A549 (cell line): Measurements from ENCODE around the gene TXNDC17. TPM values are rescaled to one million over a fixed set of nuclear protein-coding genes. Genes with fewer than 3 reads are reported as not detected.
A peak's percentile ranks its signal among the peaks of the same experiment; 100 is the strongest.

ENCODE experiments used
- ATAC-seq, 2 experiments: fragments of 200-7000 bp in 1 of 2; fragments of >200 bp in 1 of 2; cut with Nextera tagmentation in 1 of 2; cut with Tn5 transposase in 1 of 2; 3 replicates each; pipeline versions ENCODE4 v1.8.0 to v1.9.1; 2018 to 2020; ENCODE audit warnings: mild to moderate bottlenecking in 1 of 2, moderate library complexity in 1 of 2
- CTCF ChIA-PET: fragments of 300-600 bp; sonication (Branson Sonifier 250); formaldehyde crosslinking; extraction: SDS; loops from one replicate; lab custom pipeline; 2021; ENCODE audit warnings: antibody characterized with exemption, inconsistent platforms; lab: Yijun Ruan, JAX
- POLR2A ChIA-PET: fragments of 350-600 bp; formaldehyde crosslinking; extraction: SDS; loops from one replicate; lab custom pipeline; 2021; ENCODE audit warnings: antibody characterized with exemption, inconsistent platforms; lab: Yijun Ruan, JAX
- DNase-seq, 2 experiments: peaks; one replicate each; pipeline versions ENCODE4 v3.0.0 to v3.0.0-alpha.2; 2011 to 2016; ENCODE audit warnings: low read depth in 1 of 2, low spot score in 1 of 2
- FAIRE-seq: peaks from 2 replicates; lab custom pipeline; 2011; peaks lifted over from hg19 to GRCh38; lab: Jason Lieb, UNC
- H3K27ac ChIP-seq, 2 experiments: fragments of >200 bp; sonication (Bioruptor Twin); formaldehyde crosslinking; 3 replicates each; pipeline ENCODE4 v1.5.1; 2016 to 2017
- H3K4me1 ChIP-seq: fragments of >200 bp; sonication (Bioruptor Twin); formaldehyde crosslinking; 3 replicates; pipeline ENCODE4 v1.6.1; 2016
- H3K4me2 ChIP-seq: fragments of >200 bp; sonication (Bioruptor Twin); formaldehyde crosslinking; 3 replicates; pipeline ENCODE4 v1.6.1; 2016
- H3K4me3 ChIP-seq: fragments of >200 bp; sonication (Bioruptor Twin); formaldehyde crosslinking; 3 replicates; pipeline ENCODE4 v1.5.1; 2016
- H3K9me3 ChIP-seq: fragments of >200 bp; sonication (Bioruptor Twin); formaldehyde crosslinking; 3 replicates; pipeline ENCODE4 v1.6.1; 2016
- CBX2 ChIP-seq: fragments of 200-600 bp; sonication (generic); IDR thresholded peaks from 2 replicates; pipeline ENCODE4 v1.6.1; 2016; ENCODE audit warnings: low read depth, mild to moderate bottlenecking, borderline replicate concordance
- CBX8 ChIP-seq: fragments of 200-600 bp; sonication (generic); IDR thresholded peaks from 2 replicates; pipeline ENCODE4 v1.6.1; 2016
- CEBPB ChIP-seq, 2 experiments: fragments of >200 bp in 1 of 2; sonication (Bioruptor Twin) in 1 of 2; formaldehyde crosslinking in 1 of 2; IDR thresholded peaks; 2 replicates each; pipeline ENCODE4 v1.6.1; 2012 to 2016
- EHMT2 ChIP-seq: fragments of 200-600 bp; sonication (generic); IDR thresholded peaks from 2 replicates; pipeline ENCODE4 v1.6.1; 2016; ENCODE audit warnings: antibody characterized with exemption, low read depth, mild to moderate bottlenecking, moderate library complexity
- GATA3 ChIP-seq: IDR thresholded peaks from 2 replicates; pipeline ENCODE4 v1.6.1; 2012; ENCODE audit warnings: borderline replicate concordance
- JUN ChIP-seq, 2 experiments: fragments of >200 bp; sonication (Bioruptor Twin); formaldehyde crosslinking; IDR thresholded peaks; 2 replicates in 1 of 2; 3 replicates in 1 of 2; pipeline ENCODE4 v1.6.1; 2016 to 2017
- JUNB ChIP-seq: fragments of >200 bp; sonication (Bioruptor Twin); formaldehyde crosslinking; IDR thresholded peaks from 2 replicates; pipeline ENCODE4 v1.6.1; 2016
- MAFK ChIP-seq: fragments of 450-650 bp; IDR thresholded peaks from 2 replicates; pipeline ENCODE4 v1.6.1; 2014; ENCODE audit not compliant: partially characterized antibody
- NFE2L2 ChIP-seq: fragments of 150-350 bp; conservative IDR thresholded peaks from 2 replicates; pipeline ENCODE4 v1.6.1; 2014; ENCODE audit warnings: low read length
- POLR2A ChIP-seq: IDR thresholded peaks from 2 replicates; pipeline ENCODE4 v1.6.1; 2012; ENCODE audit warnings: mild to moderate bottlenecking, low read length
- POLR2AphosphoS2 ChIP-seq: conservative IDR thresholded peaks from 2 replicates; pipeline ENCODE4 v1.6.1; 2012; ENCODE audit warnings: low read length, improper control_type of control experiment, inconsistent platforms
- RARB ChIP-seq: fragments of 250-450 bp; sonication (Bioruptor Pico); IDR thresholded peaks from 2 replicates; pipeline ENCODE4 v1.8.0; 2021; ENCODE audit warnings: mild to moderate bottlenecking, moderate library complexity
- RCOR1 ChIP-seq: fragments of 150-350 bp; IDR thresholded peaks from 2 replicates; pipeline ENCODE4 v1.6.1; 2014; ENCODE audit warnings: antibody characterized with exemption, low read length, low read depth
- TFCP2L1 ChIP-seq: fragments of 250-450 bp; sonication (Bioruptor Pico); IDR thresholded peaks from 2 replicates; pipeline ENCODE4 v1.5.0; 2021; ENCODE audit warnings: mild to moderate bottlenecking
- TP53 ChIP-seq: fragments of 250-450 bp; sonication (Bioruptor Pico); IDR thresholded peaks from 2 replicates; pipeline ENCODE4 v1.5.0; 2021; ENCODE audit warnings: mild to moderate bottlenecking, moderate library complexity
- ZFP36 ChIP-seq: fragments of 450-650 bp; IDR thresholded peaks from 2 replicates; pipeline ENCODE4 v1.6.1; 2014; ENCODE audit warnings: borderline replicate concordance; ENCODE audit not compliant: partially characterized antibody
- ZSCAN20 ChIP-seq: fragments of 250-450 bp; sonication (Bioruptor Pico); IDR thresholded peaks from 2 replicates; pipeline ENCODE4 v1.8.0; 2022; ENCODE audit warnings: mild to moderate bottlenecking, moderate library complexity
- WGBS: methylation state at CpG from one replicate; pipeline ENCODE4 v1.1.6; 2017; ENCODE audit errors: missing lambda C conversion rate; 5-methylcytosine and 5-hydroxymethylcytosine counted together
- polyA plus RNA-seq, 4 experiments: library from polyadenylated mRNA; depleted of rRNA in 3 of 4; stranded (reverse); fragments of >200 nt; fragmentation: RNase III in 1 of 4; extraction: RNeasy Plus Mini Kit Qiagen cat#74134 plus additional on column Dnase treatment in 1 of 4; gene quantifications; 2 replicates in 3 of 4; 3 replicates in 1 of 4; pipeline ENCODE4 v1.2.3, GENCODE V29; 2011 to 2017
- TF ChIP-seq, protein P1 (sequence below): IDR thresholded peaks from 2 replicates; pipeline ENCODE4 v1.6.1; 2012; ENCODE audit warnings: low read depth, borderline replicate concordance
- TF ChIP-seq, protein P2 (sequence below): fragments of >200 bp; sonication (Bioruptor Twin); formaldehyde crosslinking; IDR thresholded peaks from 2 replicates; pipeline ENCODE4 v1.6.1; 2016
- TF ChIP-seq, protein P3 (sequence below): IDR thresholded peaks from 2 replicates; pipeline ENCODE4 v1.6.1; 2012
- TF ChIP-seq, protein P4 (sequence below): fragments of 200-600 bp; sonication (generic); IDR thresholded peaks from 2 replicates; pipeline ENCODE4 v1.6.1; 2016; ENCODE audit warnings: antibody characterized with exemption, mild to moderate bottlenecking, moderate library complexity

Gene TXNDC17
- polyA plus RNA-seq, 2 of the 4 experiments (the other 2 are of a cell fraction): 572 to 621 TPM

DNA sequence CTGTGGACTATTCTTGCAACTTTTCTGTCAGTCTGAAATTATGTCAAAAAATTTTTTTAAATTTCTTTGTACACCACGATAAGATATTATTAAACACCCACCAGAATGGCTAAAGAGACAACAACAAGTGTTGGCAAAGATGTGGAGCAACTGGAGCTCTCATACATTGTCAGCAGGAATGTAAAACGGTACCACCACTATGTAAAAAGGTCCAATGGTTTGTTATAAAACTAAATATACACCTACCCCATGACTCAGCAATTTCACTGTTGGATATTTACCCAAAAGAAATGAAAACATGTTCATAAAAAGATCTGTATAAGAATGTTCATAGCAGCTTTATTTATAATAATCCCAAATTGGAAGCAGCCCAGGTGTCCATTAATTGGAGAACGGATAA, 7.6 kb upstream of the TXNDC17 start:
- ATAC-seq: no peak
- WGBS: 93% methylated on average over 3 of the region's 3 CpGs
- Histone ChIP-seq H3K9me3 (no peaks in the 10 kb centered on the region), H3K4me3 (no peak overlapping the region), H3K4me1 (no peaks in the 10 kb centered on the region), H3K27ac (no peak overlapping the region), H3K4me2 (no peak overlapping the region)
- POLR2A ChIA-PET: no interaction called here
- peak; percentile 97 for TF ChIP-seq NFE2L2
- no peak for TF ChIP-seq CBX2
- peak; percentile 88 for TF ChIP-seq ZFP36
- peak; percentile 95 for TF ChIP-seq MAFK
- peak; percentile 49 for FAIRE-seq
- CTCF ChIA-PET: no interaction called here
- DNase-seq: no peak

DNA sequence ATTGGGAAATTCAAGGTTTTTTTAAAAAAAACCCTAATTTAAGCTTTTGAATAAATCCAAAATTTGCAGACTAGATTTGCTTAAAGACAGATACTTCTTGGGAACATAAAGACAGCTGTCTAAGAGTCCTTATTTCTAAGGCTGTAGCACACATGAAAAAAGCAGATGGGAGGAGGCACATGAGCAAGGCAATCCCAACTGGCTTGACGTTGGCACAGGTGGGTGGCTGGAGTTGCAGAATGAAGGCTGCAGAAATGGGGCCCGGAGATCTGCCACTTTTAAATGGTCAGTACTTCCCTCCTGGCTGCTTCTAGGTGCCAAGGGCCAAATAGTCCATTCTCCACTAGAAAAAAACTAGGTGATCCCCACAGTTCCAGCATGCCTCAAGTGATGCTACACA, 4.8 kb upstream of the TXNDC17 start:
- WGBS: 82% methylated on average over 2 of the region's 2 CpGs
- CTCF ChIA-PET: interaction anchor here (1.5 to 2.1 kb wide), 3 partner anchors 12 to 163 kb away, joined by 4 to 8 read pairs (median 7); no protein-coding TSS in a partner anchor
- Histone ChIP-seq H3K9me3 (no peaks in the 10 kb centered on the region), H3K4me1 (peaks cover 9% of the 10 kb centered on the region), H3K4me3 (no peak overlapping the region), H3K27ac (no peak overlapping the region), H3K4me2 (no peak overlapping the region)
- no peak for TF ChIP-seq ZSCAN20 (CRISPR knock-in tag)
- TF ChIP-seq, protein P1, sequence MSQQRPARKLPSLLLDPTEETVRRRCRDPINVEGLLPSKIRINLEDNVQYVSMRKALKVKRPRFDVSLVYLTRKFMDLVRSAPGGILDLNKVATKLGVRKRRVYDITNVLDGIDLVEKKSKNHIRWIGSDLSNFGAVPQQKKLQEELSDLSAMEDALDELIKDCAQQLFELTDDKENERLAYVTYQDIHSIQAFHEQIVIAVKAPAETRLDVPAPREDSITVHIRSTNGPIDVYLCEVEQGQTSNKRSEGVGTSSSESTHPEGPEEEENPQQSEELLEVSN: no peak
- no peak for TF ChIP-seq POLR2A
- TF ChIP-seq, protein P2, sequence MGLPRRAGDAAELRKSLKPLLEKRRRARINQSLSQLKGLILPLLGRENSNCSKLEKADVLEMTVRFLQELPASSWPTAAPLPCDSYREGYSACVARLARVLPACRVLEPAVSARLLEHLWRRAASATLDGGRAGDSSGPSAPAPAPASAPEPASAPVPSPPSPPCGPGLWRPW: no peak
- no peak for TF ChIP-seq RCOR1
- TF ChIP-seq JUN (IDR thresholded peaks at IDR 0.05): no peak
- no peak for TF ChIP-seq GATA3
- TF ChIP-seq, protein P3, sequence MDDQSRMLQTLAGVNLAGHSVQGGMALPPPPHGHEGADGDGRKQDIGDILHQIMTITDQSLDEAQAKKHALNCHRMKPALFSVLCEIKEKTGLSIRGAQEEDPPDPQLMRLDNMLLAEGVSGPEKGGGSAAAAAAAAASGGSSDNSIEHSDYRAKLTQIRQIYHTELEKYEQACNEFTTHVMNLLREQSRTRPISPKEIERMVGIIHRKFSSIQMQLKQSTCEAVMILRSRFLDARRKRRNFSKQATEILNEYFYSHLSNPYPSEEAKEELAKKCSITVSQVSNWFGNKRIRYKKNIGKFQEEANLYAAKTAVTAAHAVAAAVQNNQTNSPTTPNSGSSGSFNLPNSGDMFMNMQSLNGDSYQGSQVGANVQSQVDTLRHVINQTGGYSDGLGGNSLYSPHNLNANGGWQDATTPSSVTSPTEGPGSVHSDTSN: no peak
- no peak for TF ChIP-seq POLR2AphosphoS2
- TF ChIP-seq, protein P4, sequence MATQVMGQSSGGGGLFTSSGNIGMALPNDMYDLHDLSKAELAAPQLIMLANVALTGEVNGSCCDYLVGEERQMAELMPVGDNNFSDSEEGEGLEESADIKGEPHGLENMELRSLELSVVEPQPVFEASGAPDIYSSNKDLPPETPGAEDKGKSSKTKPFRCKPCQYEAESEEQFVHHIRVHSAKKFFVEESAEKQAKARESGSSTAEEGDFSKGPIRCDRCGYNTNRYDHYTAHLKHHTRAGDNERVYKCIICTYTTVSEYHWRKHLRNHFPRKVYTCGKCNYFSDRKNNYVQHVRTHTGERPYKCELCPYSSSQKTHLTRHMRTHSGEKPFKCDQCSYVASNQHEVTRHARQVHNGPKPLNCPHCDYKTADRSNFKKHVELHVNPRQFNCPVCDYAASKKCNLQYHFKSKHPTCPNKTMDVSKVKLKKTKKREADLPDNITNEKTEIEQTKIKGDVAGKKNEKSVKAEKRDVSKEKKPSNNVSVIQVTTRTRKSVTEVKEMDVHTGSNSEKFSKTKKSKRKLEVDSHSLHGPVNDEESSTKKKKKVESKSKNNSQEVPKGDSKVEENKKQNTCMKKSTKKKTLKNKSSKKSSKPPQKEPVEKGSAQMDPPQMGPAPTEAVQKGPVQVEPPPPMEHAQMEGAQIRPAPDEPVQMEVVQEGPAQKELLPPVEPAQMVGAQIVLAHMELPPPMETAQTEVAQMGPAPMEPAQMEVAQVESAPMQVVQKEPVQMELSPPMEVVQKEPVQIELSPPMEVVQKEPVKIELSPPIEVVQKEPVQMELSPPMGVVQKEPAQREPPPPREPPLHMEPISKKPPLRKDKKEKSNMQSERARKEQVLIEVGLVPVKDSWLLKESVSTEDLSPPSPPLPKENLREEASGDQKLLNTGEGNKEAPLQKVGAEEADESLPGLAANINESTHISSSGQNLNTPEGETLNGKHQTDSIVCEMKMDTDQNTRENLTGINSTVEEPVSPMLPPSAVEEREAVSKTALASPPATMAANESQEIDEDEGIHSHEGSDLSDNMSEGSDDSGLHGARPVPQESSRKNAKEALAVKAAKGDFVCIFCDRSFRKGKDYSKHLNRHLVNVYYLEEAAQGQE: no peak
- no peak for TF ChIP-seq RARB (CRISPR knock-in tag)
- TF ChIP-seq TP53 (CRISPR knock-in tag): no peak
- no peak for TF ChIP-seq EHMT2
- no peak for TF ChIP-seq CEBPB (IDR thresholded peaks at IDR 0.05)
- TF ChIP-seq CBX8: no peak
- no peak for TF ChIP-seq TFCP2L1 (CRISPR knock-in tag)
- no peak for TF ChIP-seq JUNB
- TF ChIP-seq ZFP36: no peak
- ATAC-seq (no peak), DNase-seq (no peak), FAIRE-seq (peak; percentile 23)
- POLR2A ChIA-PET: interaction anchor here (0.5 kb wide), 1 partner anchor 807 kb away, joined by 5 read pairs; no protein-coding TSS in a partner anchor
